ENCODE results near the gene STAM. TPM values are rescaled to one million over a fixed set of nuclear protein-coding genes. Genes with fewer than 3 reads are reported as not detected.

Gene STAM
- total RNA-seq, 1 donor from 2014 or later = 34.8 TPM

DNA sequence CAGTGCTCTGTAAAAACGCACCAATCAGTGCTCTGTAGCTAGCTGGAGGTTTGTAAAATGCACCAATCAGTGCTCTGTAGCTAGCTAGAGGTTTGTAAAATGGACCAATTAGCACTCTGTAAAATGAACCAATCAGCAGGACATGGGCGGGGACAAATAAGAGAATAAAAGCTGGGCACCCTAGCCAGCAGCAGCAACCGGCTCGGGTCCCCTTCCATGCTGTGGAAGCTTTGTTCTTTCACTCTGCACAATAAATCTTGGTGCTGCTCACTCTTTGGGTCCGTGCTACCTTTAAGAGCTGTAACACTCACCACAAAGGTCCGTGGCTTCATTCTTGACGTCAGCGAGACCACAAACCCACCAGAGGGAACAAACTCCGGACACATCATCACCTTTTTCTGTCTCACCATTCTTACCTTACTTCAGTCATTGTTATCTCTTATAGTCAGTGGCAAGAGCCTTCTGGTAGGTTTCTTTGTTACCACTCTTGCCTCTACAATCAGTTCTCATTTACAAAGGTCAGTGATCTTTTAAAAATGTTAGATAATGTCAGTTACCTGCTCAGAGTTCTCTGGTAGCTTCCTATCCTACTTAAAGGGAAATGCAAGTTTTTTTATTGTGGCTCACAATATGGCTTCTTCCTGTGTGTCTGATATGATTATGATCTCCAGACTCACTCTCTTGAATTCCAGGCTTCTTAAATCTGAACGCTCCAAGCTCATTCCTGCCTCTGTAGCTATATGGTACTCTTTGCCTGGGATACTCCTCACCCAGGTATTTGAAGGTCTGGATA lies 4.5 kb downstream of the STAM start:
- DNase-seq = no peak

DNA sequence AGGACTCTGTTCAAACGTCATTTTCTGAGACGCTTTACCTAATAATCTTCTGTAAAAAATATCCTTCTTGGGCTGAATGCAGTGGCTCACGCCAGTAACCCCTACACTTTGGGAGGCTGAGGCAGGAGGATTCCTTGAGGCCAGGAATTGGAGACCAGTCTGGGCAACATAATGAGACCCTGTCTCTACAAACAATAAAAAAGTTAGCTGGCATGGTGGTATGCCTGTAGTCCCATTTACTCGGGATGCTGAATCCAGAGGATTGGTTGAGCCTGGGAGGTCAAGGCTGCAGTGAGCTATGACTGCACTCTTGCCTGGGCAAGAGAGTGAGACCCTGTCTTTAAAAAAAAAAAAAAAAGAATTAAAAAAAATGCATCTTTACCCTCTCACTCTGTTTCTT lies 5.1 kb downstream of the STAM start:
- DNase-seq = no peak

DNA sequence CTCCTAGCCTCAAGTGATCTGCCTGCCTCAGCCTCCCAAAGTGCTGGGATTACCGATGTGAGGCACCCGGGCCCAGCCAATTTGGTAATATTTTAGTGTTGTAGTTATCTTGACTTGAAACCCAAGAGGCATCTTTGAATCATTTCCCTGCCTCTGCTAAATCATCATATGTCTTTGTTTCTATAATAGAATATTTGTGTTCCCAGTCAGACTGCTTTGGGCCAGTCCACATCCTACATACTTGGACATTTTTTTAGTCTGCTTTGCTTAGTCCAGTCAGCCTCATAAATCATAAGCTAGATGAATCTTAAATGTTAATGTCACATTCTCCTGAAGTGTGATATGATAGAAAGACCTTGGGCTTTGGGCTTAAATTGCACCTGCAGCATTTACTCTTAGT lies 5.9 kb downstream of the STAM start:
- no peak for DNase-seq

DNA sequence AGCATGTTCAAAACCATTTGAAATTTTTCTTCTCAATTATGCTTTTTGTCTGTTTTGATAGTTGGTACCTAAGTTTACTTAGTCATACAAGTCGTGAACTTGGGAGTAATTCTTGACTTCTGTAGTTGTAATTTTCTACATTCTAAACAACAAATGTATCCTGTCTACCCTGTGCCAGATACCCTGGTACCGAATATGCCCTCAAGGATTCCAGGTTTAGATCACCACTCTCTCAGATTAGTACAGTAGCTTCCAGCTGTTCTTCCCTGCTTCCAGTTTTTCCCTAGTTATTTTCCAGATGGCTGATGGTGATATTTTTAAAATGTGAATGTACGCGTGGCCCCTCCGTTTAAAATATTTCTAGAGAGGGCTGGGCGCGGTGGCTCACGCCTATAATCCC lies 6.5 kb downstream of the STAM start:
- no peak for DNase-seq

DNA sequence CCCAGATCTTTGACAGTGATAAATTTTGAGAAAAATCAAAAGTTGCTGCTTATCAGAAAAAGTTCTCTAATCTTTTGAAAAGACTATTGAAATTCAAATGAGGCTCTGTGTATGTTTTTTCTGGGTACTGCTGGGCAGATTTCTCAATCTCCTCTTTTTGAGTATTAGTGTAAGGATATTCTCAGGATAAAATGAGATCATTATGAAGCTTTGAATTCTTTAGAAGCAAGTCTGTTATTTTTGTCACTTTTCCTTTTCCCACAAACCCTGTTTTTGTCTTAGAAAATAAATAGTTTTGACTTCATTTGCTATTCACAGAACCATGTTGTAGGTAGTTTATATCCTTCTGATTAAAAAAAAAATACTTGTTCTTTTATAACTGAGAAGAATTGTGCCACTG lies 7.9 kb downstream of the STAM start:
- no peak for DNase-seq

DNA sequence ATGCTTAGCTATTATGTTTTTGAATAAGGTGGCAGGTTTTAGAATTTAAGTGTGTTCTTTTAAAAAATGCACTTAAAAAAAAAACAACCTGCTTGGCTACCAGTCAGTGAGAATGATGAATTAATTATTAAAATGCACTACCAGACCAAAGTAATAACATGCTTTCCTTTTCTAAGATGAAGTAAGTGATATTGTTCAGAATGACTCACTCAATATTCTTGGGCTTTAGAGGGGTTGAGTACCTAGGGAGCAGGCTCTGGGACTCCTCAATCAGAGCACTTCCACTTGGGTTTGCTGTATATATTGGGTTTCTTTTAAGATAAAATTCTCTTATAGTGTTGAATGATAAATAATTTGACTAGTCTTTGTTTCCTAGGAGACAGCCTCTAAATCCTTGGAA lies 8.6 kb downstream of the STAM start:
- DNase-seq = no peak

DNA sequence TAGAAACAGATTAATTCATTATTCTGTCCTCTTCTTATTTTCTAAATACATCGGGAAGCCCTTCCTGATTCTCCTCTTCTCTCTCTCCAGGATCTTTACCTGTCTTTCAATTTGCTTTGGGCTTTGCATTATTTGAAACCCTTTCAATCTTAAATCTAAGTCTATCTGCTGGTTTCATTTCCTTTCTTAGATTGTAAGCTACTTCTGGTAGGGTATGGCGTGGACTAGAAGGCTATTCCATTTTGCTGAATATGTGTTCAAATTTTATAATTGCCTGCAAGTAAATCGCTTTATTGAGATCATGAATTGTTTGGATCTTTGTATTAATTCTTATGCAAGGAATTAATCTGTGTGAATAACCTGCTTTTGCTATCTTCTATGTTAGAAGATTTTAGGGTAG lies 11.1 kb downstream of the STAM start:
- no peak for DNase-seq

DNA sequence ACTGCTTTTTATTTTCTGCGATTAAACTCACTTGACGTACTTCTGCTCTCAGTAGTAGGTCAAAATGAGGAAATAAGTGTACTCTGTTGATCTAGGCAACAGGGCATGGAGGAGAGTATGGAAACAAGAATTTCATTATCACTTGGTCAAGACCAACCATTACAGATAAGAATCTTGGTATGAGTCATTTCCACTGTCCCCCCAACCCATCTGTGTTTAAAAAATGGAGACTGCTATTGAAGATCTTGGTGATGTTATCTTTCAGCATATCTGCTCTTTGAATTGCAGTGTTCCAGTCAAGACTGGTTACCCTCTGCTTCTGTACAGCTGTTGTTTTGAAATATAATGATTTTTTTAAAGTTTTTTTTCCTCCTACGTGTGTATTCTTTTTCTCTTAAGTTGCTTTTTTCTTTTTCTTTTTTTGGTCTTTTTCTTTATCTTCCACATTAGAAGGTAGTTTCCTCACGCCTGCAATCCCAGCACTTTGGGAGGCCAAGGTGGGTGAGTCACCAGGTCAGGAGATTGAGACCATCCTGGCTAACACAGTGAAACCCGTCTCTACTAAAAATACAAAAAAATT lies 11.7 kb downstream of the STAM start:
- DNase-seq = no peak

DNA sequence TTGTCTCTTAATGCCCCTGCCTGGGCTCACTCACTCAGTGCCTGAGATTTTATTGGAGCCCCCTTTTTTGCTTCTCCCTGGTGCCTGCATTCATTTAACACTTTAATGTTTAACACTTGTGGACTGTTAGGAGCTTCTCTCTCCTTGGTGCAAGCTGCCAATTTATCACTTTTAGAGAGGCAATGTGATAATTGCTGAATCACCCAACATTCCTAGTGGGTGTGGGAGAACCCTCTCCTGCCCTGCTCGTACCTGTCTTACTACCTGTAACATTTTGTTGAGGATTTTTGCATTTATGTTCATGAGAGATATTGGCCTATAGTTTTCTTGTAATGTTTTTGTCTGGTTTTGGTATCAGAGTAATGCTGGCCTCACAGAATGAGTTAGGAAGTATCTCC lies 13.2 kb downstream of the STAM start:
- no peak for DNase-seq

DNA sequence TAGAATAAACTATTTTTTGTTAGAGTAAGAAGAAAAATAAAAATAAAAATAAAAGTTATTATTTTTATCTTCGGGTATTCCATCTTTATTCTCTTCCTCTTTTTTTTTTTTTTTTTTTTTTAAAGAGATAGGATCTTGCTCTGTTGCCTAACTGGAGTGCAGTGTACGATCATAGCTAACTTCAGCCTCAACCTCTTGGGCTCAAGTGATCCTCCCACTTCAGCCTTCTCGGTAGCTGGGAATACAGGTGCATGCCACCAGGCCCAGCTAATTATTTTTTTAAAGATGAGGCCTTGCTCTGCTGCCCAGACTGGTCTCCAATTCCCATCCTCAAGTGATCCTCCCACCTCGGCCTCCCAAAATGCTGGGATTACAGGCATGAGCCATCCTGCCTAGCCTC lies 15.4 kb downstream of the STAM start:
- DNase-seq = no peak

DNA sequence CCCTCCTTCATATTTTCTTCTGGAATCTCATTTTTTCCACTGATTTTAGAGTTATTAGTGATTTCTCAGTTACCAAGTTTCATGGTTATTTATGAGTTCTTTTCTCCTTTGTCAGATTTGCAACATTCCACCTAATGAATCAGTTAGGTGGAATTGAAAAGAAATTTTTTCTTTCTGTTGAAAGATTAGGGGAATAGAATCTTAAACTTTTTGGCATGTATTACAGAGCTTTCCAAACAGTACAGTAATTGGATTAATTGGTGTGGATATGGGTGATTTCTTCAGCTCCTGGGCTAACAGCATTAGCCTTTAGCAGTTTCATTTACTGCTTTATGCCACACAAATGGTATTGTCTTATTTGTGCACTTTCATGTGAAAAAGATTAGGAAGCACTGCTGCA lies 17.0 kb downstream of the STAM start:
- no peak for DNase-seq

DNA sequence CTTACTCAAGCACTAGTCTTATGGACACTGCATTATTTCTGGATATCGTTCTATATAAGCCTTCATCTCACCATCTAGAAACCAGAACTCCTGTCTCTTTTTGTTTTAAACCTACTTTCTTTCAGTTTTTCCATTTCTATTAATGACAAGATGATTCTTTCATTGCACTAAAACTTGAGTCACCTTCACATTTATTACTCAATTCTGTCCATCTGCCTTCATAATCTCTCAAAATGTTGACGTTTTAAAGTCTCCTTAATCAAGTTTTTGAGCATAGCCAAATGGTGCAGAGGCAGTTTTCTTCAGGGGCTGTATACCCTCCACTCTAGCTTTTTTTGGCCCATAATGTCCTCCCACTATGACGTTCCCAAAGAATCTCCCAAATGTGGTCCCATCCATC lies 17.6 kb downstream of the STAM start:
- DNase-seq = no peak

DNA sequence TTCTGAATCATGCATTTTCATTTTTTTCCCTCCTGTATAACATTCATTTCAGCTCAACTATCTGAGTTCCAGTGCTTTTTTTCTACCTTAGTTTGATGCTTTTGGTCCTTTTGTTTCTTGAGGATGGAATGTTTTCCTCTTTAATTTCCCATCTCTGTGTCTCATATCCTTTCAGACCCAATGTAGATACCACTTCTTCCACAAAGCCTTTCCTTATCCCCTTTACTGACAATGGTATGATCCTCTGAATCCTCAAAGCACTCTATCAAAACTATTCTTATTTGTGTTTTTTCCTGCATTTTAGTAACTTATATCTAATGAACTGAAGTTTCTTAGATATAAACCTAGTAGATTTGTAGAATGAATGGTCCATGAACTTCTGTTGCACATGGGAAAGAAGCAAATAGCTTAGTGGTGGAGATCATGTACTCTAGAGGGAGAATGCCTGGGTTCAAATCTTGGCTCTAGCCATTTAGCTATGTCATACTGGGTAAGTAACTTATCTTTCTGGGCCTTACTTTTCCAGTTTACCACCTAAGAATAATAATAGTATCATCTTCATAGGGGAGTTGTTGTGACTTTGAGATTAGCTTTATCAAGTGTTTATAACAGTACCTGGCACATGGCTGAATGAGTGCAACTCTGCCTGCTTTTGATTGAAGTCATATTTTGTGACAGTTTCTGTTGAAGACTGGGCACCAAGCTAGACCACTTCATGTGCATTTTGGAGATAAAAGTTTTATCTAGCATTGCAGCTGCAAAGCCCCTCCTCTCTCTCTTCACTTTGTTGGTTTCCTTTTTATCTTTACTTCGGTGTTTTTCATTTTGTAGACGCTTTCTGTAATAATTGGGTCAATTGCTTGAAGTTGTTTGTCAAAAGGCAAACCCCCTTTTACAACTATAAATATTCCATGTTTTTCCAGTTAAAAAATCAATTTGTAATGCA lies 18.5 kb downstream of the STAM start:
- DNase-seq = no peak

DNA sequence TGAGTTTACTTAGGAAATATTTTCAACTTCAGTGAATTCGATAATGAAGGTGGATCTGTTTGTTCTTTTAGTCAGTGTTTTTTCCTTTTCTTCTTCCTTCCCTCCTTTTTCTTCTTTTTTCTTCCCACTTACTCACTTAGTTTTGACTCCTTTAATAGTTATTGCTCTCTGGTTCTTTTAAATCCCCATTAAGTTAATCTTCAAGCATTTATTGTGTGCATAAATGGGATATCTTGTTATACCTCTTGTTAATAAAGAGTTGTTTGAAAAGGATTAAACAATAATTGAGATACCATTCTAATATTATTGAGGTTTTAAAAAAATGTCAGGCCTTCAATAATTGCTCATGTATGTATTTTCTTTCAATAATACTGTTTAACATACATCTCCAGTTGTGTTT lies 19.5 kb downstream of the STAM start:
- DNase-seq = no peak

DNA sequence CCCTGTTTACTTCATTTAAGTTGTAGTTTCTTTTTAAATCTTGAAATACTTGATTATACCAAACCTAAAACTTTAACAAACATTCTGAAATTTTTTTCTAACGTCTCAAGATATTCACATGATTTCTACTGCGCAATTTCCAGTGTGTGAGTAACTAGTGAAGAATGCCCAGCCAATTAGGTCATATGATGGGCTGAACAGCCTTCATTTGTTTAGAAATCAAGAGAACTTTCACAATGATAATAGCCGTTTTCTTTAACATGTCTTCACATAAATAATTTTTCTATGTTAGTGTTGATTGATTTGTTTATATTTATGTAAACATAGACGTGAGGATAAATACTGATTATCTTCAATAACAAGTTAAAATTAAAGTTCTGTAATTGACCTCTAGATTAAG lies 21.8 kb downstream of the STAM start:
- DNase-seq = no peak

DNA sequence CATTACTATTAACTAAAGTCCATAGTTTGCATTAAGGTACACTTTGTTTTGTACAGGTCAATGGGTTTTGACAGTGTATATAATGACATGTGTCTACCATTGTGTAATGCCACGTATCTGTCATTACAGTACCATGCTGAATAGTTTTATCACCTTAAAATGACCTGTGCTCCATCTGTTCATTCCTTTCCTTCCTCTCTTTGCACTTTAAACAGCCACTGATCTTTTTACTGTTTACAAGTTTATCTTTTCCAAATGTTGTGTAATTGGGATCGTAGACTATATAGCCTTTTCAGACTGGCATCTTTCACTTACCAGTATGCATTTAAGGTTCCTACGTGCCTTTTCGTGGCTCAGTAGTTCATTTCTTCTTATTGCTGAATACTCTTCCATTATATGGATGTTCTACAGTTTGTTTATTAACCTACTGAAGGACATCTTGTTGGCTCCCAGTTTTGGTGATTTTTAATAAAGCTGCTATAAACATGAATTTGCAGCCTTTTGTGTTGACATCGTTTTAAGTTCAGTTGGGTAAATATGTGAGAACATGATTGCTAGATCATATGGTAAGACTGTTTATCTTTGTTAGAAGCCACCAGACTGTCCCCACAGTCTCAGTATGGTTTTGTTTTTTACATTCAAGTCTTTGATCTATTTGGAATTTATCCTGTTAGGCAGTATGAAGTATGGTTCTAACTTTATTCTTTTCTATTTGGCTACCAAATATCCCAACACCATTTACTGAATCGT lies 24.7 kb downstream of the STAM start:
- DNase-seq = no peak

DNA sequence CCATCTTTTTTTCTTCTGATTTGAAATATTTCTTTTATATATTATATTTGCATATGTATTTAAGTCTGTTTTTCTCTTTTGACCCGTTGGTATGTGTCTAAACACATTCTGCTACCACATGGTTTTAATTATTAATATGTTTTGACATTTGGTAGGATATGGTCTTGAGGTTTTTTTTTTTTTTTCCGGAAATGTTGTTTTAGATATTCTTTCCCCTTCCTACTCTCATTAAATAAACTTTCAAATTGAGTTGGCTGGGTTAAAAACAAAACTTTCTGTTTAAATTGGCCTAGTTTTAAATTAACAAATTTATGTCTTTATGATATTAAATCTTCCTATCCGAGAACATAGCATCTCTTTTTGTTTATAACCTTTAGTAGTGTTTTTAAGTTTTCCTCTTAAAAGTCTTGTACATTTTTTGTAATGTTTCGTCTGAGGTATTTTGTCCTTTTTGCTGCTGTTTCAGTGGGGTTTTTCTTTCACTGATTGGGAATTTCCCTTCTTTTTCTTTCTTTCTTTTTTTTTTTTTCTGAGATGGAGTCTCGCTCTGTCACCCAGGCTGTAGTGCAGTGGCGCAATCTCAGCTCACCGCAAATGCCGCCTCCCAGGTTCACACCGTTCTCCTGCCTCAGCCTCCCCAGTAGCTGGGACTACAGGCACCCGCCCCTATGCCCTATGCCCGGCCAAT lies 25.4 kb downstream of the STAM start:
- no peak for DNase-seq

DNA sequence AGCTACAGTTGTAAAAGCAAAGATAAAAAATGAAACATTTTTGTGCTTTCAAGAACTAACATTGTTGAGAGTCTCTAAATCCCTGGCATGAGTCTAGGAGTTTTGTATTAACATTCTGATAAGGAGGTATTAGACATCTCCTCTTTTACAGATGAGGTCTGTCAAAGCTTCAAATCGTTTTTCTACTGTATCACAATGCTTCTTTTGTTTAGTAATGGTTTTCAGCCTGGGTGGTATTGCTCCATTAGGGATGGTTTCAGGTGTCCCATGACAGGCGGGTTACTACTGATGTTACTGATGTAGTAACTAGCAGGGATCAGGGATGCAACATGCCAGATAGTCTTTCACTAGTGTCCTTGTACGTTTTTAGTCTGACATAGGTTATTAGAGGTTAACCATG lies 27.4 kb downstream of the STAM start:
- no peak for DNase-seq

DNA sequence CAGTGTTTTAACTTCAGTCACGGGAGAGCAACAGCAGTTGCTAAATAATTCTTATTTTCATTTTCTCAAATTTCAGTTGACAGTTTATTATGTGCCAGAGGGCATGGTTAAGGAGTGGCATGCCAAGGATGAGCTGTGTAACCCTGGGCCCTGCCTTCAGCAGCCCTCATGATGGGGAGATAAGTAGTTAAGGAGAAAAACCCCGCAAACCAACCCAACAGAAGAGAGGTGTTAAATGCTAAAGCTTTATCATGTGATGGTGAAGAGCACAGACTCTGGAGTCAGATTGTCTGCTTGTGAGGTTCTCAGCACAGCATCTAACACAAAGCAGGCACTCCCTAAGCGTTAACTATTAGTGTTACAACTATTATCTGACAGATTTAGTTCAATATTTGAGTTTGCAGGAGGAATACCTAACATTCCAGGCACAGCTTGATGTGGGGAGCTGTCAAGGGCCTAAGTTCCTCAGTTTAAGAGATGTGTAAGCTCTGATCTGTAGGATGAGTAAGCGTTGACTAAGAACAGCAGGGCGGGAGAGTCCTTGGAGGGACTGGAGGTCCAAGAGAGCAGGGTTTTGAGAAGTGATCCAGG lies 29.6 kb downstream of the STAM start:
- no peak for DNase-seq

DNA sequence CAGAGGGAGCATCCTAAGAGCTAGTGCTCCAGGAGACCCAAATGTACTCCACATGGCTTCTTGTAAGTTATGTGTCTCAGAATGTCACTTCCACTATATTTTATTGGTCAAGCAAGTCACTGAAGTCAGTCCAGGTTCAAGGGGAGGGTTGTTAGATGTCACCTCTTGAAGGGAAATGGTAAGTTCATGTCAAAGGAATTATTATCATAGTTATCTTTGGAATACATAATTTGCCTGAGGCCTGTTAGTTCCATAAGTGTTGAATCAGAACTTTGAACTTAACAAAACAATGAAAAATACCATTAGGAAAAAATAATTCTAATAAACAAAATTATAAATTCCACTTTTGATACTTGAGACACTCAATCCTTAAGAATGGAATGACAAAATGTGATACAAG lies 30.6 kb downstream of the STAM start:
- no peak for DNase-seq

DNA sequence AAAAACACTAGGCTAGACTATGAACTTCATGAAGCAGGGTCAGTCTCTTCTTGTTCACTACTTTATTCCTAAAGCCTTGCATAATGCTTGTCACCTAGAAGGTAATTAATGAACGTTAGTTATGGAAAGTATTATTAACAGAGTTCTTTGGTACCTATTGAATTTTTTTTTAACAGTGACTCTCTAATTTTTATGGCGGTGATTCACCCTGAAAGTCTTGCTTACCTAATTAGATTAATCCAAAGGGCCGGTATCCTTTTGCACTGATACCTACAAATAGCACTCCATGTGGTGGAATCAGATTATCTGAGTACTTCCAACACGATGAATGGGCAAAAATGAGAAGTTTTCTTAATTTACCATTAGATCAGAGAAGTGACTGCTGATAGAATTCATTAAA lies 31.7 kb downstream of the STAM start:
- no peak for DNase-seq

DNA sequence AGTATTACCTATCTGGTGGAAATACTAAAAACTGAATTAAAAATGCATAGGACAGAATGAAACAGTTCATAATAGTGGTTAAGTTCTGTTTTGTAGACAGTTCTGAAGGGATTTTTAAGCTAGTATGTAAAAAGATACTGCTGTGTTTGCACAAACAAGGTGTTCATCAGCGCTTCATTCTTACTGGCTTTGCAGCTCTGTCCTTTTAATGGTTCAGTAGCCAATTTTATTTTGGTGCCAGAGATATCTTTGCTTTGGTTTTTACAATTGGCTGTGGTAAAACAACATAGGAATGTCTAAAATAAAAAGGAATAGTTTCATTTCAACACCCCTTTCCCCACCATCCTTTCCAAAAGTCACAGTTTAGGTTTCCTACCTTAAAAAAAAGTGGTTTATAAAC lies 33.0 kb downstream of the STAM start:
- DNase-seq = no peak
